K562 (cell line): ENCODE results near the gene NRCAM. TPM values are rescaled to one million over a fixed set of nuclear protein-coding genes. Genes with fewer than 3 reads are reported as not detected.
A peak's percentile ranks its signal among the peaks of the same experiment; 100 is the strongest.

Experiments
- CC2D1A ChIP-seq: fragments of 450-650 bp; IDR thresholded peaks from 2 replicates; pipeline ENCODE4 v1.6.1; 2017; ENCODE audit warnings: mild to moderate bottlenecking
- COPS2 ChIP-seq: fragments of 450-650 bp; conservative IDR thresholded peaks from 2 replicates; pipeline ENCODE4 v1.6.1; 2016; ENCODE audit warnings: mild to moderate bottlenecking, moderate library complexity
- DACH1 ChIP-seq: fragments of 450-650 bp; IDR thresholded peaks from 2 replicates; pipeline ENCODE4 v1.6.1; 2018; ENCODE audit not compliant: partially characterized antibody
- ESRRA ChIP-seq: fragments of 450-650 bp; IDR thresholded peaks from 2 replicates; pipeline ENCODE4 v1.6.1; 2014; ENCODE audit warnings: low read depth, mild to moderate bottlenecking, moderate library complexity, borderline replicate concordance
- FOXJ3 ChIP-seq: sonication (generic); formaldehyde crosslinking; IDR thresholded peaks from 2 replicates; pipeline ENCODE4 v1.4.0; 2020; ENCODE audit warnings: mild to moderate bottlenecking, missing genetic modification reagents
- HEY1 ChIP-seq: fragments of 250-450 bp; sonication (Bioruptor Pico); IDR thresholded peaks from 2 replicates; pipeline ENCODE4 v1.5.0; 2020; ENCODE audit warnings: mild to moderate bottlenecking, moderate library complexity, borderline replicate concordance
- RAD51 ChIP-seq: fragments of 450-650 bp; IDR thresholded peaks from 2 replicates; pipeline ENCODE4 v1.7.1; 2016; ENCODE audit warnings: low read depth, mild to moderate bottlenecking, borderline replicate concordance
- RBM34 ChIP-seq: fragments of 200-400 bp; formaldehyde crosslinking; IDR thresholded peaks from 2 replicates; pipeline ENCODE4 v1.6.1; 2018; ENCODE audit warnings: low read length, borderline replicate concordance; ENCODE audit not compliant: insufficient read depth
- SIRT6 ChIP-seq: IDR thresholded peaks from one replicate; pipeline ENCODE4 v1.6.1; 2012; ENCODE audit warnings: low read depth, mild to moderate bottlenecking, control low read depth, inconsistent platforms, low read length, moderate library complexity
- ZKSCAN1 ChIP-seq: fragments of 150-350 bp; IDR thresholded peaks from 2 replicates; pipeline ENCODE4 v1.6.1; 2016; ENCODE audit warnings: low read depth, low read length
- ZNF766 ChIP-seq: fragments of 200-800 bp; sonication (Bioruptor generic); conservative IDR thresholded peaks from 2 replicates; pipeline ENCODE4 v1.6.1; 2016; ENCODE audit warnings: missing genetic modification characterization, missing compliant biosample characterization
- ZSCAN32 ChIP-seq: fragments of 450-650 bp; formaldehyde crosslinking; IDR thresholded peaks from 2 replicates; pipeline ENCODE4 v1.4.0; 2020; ENCODE audit warnings: mild to moderate bottlenecking, moderate library complexity
- polyA plus RNA-seq, 8 experiments: library from polyadenylated mRNA; depleted of rRNA in 4 of 8; stranded (reverse) in 5 of 8; unstranded in 3 of 8; fragments of >200 nt; fragmentation: Nextera tagmentation in 2 of 8; fragmentation: Illumina TruSeq in 1 of 8; extraction: Ambion mirVana in 2 of 8; extraction: Trizol in 1 of 8; gene quantifications; 2 replicates each; pipeline versions ENCODE4 v1.2.1 to v1.2.3, GENCODE V29; 2011 to 2014; ENCODE audit warnings: inconsistent platforms in 1 of 8, missing spikeins in 1 of 8
- total RNA-seq, 7 experiments: library from RNA; depleted of rRNA in 6 of 7; stranded (reverse); fragments of >200 nt in 6 of 7; fragmentation: Illumina TruSeq in 2 of 7; extraction: Trizol in 2 of 7; gene quantifications; 2 replicates each; pipeline versions ENCODE4 v1.2.1 to v1.2.3, GENCODE V29; 2011 to 2021; ENCODE audit warnings: low replicate concordance in 1 of 7
- TF ChIP-seq, protein P1 (sequence below): fragments of 200-600 bp; sonication (generic); IDR thresholded peaks from one replicate; pipeline ENCODE4 v1.6.1; 2012; ENCODE audit warnings: mild to moderate bottlenecking, low read depth, low read length, inconsistent platforms
- TF ChIP-seq, protein P2 (sequence below): fragments of 450-650 bp; conservative IDR thresholded peaks from 2 replicates; pipeline ENCODE4 v1.6.1; 2016; ENCODE audit warnings: missing genetic modification characterization, low read depth, mild to moderate bottlenecking, missing compliant biosample characterization, moderate library complexity
- TF ChIP-seq, protein P3 (sequence below): fragments of 450-650 bp; IDR thresholded peaks from 2 replicates; pipeline ENCODE4 v1.6.1; 2017; ENCODE audit warnings: mild to moderate bottlenecking, moderate library complexity

NRCAM gene
- total and polyA plus RNA-seq, 9 of the 15 experiments (the other 6 are each of a cell fraction or from before 2014, with no cell fraction given), result 0.03 to 0.54 (median 0.12) TPM; not detected in 1

DNA sequence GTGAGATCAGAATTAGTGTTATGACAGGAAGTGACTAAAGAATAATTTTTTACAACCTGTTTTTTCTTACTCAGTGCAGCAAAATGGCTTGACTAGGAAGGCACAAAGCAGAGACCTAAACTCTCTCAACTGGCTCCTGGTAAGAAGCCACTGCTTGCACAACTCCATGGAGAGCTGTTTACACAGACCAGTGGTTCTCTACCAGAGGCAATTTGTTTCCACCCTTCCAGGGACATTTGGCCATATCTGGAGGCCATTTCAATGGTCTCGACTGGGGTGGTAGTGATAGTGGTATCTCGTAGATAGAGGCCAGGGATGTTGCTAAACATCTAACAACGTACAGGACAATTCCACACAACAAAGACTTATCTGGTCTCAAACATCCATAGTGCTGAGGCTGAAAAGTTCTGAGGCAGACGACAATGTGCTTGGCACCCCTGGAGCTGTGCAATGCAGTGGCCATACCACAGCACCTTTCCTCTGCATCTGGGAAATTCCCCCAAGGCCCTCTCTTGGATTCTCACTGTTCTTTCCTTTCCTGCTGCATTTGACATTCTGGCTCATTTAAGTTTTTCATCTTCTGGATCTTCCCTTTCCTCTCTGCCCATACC, 220.7 kb downstream of the NRCAM start (continued):
- TF ChIP-seq, protein P1, sequence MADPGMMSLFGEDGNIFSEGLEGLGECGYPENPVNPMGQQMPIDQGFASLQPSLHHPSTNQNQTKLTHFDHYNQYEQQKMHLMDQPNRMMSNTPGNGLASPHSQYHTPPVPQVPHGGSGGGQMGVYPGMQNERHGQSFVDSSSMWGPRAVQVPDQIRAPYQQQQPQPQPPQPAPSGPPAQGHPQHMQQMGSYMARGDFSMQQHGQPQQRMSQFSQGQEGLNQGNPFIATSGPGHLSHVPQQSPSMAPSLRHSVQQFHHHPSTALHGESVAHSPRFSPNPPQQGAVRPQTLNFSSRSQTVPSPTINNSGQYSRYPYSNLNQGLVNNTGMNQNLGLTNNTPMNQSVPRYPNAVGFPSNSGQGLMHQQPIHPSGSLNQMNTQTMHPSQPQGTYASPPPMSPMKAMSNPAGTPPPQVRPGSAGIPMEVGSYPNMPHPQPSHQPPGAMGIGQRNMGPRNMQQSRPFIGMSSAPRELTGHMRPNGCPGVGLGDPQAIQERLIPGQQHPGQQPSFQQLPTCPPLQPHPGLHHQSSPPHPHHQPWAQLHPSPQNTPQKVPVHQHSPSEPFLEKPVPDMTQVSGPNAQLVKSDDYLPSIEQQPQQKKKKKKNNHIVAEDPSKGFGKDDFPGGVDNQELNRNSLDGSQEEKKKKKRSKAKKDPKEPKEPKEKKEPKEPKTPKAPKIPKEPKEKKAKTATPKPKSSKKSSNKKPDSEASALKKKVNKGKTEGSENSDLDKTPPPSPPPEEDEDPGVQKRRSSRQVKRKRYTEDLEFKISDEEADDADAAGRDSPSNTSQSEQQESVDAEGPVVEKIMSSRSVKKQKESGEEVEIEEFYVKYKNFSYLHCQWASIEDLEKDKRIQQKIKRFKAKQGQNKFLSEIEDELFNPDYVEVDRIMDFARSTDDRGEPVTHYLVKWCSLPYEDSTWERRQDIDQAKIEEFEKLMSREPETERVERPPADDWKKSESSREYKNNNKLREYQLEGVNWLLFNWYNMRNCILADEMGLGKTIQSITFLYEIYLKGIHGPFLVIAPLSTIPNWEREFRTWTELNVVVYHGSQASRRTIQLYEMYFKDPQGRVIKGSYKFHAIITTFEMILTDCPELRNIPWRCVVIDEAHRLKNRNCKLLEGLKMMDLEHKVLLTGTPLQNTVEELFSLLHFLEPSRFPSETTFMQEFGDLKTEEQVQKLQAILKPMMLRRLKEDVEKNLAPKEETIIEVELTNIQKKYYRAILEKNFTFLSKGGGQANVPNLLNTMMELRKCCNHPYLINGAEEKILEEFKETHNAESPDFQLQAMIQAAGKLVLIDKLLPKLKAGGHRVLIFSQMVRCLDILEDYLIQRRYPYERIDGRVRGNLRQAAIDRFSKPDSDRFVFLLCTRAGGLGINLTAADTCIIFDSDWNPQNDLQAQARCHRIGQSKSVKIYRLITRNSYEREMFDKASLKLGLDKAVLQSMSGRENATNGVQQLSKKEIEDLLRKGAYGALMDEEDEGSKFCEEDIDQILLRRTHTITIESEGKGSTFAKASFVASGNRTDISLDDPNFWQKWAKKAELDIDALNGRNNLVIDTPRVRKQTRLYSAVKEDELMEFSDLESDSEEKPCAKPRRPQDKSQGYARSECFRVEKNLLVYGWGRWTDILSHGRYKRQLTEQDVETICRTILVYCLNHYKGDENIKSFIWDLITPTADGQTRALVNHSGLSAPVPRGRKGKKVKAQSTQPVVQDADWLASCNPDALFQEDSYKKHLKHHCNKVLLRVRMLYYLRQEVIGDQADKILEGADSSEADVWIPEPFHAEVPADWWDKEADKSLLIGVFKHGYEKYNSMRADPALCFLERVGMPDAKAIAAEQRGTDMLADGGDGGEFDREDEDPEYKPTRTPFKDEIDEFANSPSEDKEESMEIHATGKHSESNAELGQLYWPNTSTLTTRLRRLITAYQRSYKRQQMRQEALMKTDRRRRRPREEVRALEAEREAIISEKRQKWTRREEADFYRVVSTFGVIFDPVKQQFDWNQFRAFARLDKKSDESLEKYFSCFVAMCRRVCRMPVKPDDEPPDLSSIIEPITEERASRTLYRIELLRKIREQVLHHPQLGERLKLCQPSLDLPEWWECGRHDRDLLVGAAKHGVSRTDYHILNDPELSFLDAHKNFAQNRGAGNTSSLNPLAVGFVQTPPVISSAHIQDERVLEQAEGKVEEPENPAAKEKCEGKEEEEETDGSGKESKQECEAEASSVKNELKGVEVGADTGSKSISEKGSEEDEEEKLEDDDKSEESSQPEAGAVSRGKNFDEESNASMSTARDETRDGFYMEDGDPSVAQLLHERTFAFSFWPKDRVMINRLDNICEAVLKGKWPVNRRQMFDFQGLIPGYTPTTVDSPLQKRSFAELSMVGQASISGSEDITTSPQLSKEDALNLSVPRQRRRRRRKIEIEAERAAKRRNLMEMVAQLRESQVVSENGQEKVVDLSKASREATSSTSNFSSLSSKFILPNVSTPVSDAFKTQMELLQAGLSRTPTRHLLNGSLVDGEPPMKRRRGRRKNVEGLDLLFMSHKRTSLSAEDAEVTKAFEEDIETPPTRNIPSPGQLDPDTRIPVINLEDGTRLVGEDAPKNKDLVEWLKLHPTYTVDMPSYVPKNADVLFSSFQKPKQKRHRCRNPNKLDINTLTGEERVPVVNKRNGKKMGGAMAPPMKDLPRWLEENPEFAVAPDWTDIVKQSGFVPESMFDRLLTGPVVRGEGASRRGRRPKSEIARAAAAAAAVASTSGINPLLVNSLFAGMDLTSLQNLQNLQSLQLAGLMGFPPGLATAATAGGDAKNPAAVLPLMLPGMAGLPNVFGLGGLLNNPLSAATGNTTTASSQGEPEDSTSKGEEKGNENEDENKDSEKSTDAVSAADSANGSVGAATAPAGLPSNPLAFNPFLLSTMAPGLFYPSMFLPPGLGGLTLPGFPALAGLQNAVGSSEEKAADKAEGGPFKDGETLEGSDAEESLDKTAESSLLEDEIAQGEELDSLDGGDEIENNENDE, result peak; percentile 5
- TF ChIP-seq FOXJ3 (CRISPR knock-in tag) (no peak), RAD51 (no peak), ZKSCAN1 (0 out of 2 replicates have a peak, but pooled peaks have one; percentile 20), ESRRA (peak; percentile 22; the same call in 1 of the 2 replicates), ZSCAN32 (CRISPR knock-in tag) (no peak), HEY1 (CRISPR knock-in tag) (no peak), RBM34 (no peak), CC2D1A (peak; percentile 80; the same call in 1 of the 2 replicates), COPS2 (no peak), ZNF766 (CRISPR knock-in tag) (no peak), DACH1 (no peak), SIRT6 (no peak)
- TF ChIP-seq, protein P2, sequence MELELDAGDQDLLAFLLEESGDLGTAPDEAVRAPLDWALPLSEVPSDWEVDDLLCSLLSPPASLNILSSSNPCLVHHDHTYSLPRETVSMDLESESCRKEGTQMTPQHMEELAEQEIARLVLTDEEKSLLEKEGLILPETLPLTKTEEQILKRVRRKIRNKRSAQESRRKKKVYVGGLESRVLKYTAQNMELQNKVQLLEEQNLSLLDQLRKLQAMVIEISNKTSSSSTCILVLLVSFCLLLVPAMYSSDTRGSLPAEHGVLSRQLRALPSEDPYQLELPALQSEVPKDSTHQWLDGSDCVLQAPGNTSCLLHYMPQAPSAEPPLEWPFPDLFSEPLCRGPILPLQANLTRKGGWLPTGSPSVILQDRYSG (tag), result peak; percentile 29; the same call in 1 of the 2 replicates
- TF ChIP-seq, protein P3, sequence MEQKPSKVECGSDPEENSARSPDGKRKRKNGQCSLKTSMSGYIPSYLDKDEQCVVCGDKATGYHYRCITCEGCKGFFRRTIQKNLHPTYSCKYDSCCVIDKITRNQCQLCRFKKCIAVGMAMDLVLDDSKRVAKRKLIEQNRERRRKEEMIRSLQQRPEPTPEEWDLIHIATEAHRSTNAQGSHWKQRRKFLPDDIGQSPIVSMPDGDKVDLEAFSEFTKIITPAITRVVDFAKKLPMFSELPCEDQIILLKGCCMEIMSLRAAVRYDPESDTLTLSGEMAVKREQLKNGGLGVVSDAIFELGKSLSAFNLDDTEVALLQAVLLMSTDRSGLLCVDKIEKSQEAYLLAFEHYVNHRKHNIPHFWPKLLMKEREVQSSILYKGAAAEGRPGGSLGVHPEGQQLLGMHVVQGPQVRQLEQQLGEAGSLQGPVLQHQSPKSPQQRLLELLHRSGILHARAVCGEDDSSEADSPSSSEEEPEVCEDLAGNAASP, result no peak
